ENCODE measurements around the gene CRAT. TPM values are rescaled to one million over a fixed set of nuclear protein-coding genes. Genes with fewer than 3 reads are reported as not detected.
"Not testable (repeated sequence)": the region's sequence is repeated elsewhere in the genome, so short reads cannot be mapped to it uniquely, and the experiment has no call there.

Gene CRAT
- total RNA-seq, 1 experiment from 2014 or later: 10.1 TPM

DNA sequence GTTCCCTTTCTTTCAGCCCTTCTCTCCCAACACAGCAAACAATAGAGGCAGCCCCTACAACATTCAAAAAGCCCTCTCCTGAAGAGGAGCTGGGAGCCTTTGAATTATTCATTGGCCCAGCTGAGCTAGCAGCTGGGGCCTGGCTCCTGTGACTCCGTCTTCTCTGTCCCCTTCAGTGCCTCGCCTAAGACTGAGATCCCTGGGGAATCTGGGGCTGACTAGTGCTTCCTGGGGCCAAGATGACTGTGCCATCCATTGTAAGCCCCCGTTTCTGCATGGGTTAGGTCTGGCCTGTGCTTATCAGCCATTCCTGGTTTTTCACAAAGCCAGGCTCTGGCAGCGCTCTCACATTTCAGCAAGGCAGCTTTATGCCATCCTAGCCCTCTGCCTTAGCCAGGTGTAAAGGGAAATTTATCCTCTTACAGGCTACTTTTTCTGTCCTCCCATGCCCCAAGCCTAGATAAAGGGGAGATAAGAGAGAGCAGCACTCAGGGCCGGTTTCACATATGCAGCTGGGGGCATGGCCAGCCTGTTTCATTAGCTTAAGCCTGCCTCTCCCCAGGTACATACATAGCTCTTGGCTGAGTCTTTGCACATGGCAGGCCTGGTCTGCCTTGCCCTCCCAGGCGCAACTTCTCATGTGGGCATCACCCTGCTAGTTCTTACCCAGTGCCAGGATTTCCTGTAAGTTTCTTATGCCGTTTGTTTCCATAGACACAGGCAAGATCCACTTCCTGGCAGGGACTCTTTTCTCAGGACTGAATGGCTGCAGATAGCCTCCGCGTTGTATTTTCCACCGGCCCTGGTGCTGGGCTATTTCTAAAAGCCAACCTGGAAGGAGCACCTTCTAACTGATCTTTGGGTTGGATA is 16.4 kb upstream of the CRAT start:
- Histone ChIP-seq H3K27ac (ENCODE audit: low read depth, low read length, poor library complexity, severe bottlenecking) (peak overlapping the region; percentile 63), H3K4me3 (ENCODE audit: low read depth, low read length, poor library complexity, severe bottlenecking) (no peak overlapping the region), H3K36me3 (ENCODE audit: insufficient read depth, low read length, poor library complexity, severe bottlenecking) (peaks cover 27% of the 10 kb centered on the region), H3K9me3 (ENCODE audit: low read depth, low read length, poor library complexity, severe bottlenecking) (no peaks in the 10 kb centered on the region), H3K27me3 (replicated peaks; ENCODE audit: insufficient read depth, low read depth, low read length, poor library complexity) (no peaks in the 10 kb centered on the region), H3K4me1 (ENCODE audit: insufficient read depth, low read length, poor library complexity, severe bottlenecking) (peaks cover 15% of the 10 kb centered on the region)
- no TSS peak for BruUV-seq (replicated peaks)
- intact Hi-C loops (cut with micrococcal nuclease; ENCODE audit: unreplicated experiment): loop anchor here (2.0 kb wide), 1 partner anchor 16 kb away; the partner anchor contains the start of genes CRAT and PTPA
- peak; percentile 95 for DNase-seq (ENCODE audit: low spot score)
- CTCF ChIA-PET: interaction anchor here (1.0 kb wide), 1 partner anchor 513 kb away, joined by 5 read pairs; no protein-coding TSS in a partner anchor
- no peak for TF ChIP-seq EZH2 (IDR thresholded peaks at IDR 0.05; ENCODE audit: borderline replicate concordance, low read depth, low read length, poor library complexity, severe bottlenecking)
- TF ChIP-seq, protein P1, sequence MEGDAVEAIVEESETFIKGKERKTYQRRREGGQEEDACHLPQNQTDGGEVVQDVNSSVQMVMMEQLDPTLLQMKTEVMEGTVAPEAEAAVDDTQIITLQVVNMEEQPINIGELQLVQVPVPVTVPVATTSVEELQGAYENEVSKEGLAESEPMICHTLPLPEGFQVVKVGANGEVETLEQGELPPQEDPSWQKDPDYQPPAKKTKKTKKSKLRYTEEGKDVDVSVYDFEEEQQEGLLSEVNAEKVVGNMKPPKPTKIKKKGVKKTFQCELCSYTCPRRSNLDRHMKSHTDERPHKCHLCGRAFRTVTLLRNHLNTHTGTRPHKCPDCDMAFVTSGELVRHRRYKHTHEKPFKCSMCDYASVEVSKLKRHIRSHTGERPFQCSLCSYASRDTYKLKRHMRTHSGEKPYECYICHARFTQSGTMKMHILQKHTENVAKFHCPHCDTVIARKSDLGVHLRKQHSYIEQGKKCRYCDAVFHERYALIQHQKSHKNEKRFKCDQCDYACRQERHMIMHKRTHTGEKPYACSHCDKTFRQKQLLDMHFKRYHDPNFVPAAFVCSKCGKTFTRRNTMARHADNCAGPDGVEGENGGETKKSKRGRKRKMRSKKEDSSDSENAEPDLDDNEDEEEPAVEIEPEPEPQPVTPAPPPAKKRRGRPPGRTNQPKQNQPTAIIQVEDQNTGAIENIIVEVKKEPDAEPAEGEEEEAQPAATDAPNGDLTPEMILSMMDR (conservative IDR thresholded peaks at IDR 0.05; ENCODE audit: low read depth, low read length): no peak
- POLR2A ChIA-PET (ENCODE audit: low non-redundant PET): no interaction called here

DNA sequence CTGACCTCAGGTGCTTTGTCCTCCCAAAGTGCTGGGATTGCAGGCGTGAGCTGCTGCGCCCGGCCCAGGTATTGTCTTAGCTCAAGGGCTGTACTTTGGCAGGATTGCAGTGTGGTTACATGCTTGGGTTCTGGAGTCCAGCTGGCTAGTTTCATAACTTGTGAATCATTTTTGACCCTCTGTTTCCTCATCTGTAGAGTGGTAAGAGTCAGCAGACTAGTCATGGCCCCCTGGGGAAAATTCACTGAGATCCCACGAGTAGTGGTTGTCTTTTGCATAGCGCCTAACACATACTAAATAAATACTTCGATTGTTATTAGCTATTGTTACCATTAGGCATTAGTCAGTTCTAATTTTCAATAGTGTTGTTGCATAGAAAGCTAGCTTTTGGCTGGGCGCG is 14.9 kb upstream of the CRAT start:
- Histone ChIP-seq H3K4me1 (ENCODE audit: insufficient read depth, low read length, poor library complexity, severe bottlenecking) (peaks cover 15% of the 10 kb centered on the region), H3K27ac (ENCODE audit: low read depth, low read length, poor library complexity, severe bottlenecking) (no peak overlapping the region), H3K27me3 (replicated peaks; ENCODE audit: insufficient read depth, low read depth, low read length, poor library complexity) (no peaks in the 10 kb centered on the region), H3K9me3 (ENCODE audit: low read depth, low read length, poor library complexity, severe bottlenecking) (no peaks in the 10 kb centered on the region), H3K36me3 (ENCODE audit: insufficient read depth, low read length, poor library complexity, severe bottlenecking) (peaks cover 20% of the 10 kb centered on the region), H3K4me3 (ENCODE audit: low read depth, low read length, poor library complexity, severe bottlenecking) (no peak overlapping the region)
- TF ChIP-seq EZH2 (IDR thresholded peaks at IDR 0.05; ENCODE audit: borderline replicate concordance, low read depth, low read length, poor library complexity, severe bottlenecking): no peak
- TF ChIP-seq, protein P1 (conservative IDR thresholded peaks at IDR 0.05; ENCODE audit: low read depth, low read length): no peak
- no TSS peak for BruUV-seq (replicated peaks)
- ChIA-PET POLR2A (ENCODE audit: low non-redundant PET) (no interaction called here), CTCF (interaction anchor here (1.1 kb wide), 1 partner anchor 14 kb away, joined by 4 read pairs; no protein-coding TSS in a partner anchor)
- DNase-seq (ENCODE audit: low spot score): no peak
- intact Hi-C loops (cut with micrococcal nuclease; ENCODE audit: unreplicated experiment): no loop called here

DNA sequence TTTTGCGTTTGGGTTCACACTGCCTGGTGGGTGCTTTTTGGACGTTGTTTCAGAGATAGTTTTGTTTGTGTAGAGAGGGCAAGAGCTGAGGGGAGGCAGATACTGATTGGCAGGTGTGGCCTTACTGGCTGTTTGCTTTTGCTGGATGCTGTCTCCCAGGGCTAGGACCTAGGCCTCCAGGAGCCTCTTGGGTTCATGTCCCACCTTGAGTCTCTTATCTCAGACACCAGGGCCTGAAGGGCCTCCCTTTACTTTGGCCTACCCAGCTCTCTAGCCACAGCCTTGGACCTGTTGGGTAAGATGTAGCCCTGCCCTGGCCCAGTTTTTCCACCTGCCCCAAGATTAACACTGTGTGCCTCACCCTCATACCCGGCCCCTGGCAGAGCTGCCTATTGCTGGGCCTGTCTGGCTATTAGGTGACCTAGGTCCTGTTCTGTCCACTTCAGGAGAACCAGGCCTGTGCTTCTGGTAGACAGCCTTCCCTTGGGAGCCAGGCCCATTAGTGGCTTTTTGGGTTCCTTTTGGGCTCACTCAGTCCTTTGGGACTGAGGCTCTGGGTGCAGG is 14.0 kb upstream of the CRAT start:
- Histone ChIP-seq H3K9me3 (ENCODE audit: low read depth, low read length, poor library complexity, severe bottlenecking) (no peaks in the 10 kb centered on the region), H3K36me3 (ENCODE audit: insufficient read depth, low read length, poor library complexity, severe bottlenecking) (peaks cover 20% of the 10 kb centered on the region), H3K27me3 (replicated peaks; ENCODE audit: insufficient read depth, low read depth, low read length, poor library complexity) (no peaks in the 10 kb centered on the region), H3K27ac (ENCODE audit: low read depth, low read length, poor library complexity, severe bottlenecking) (no peak overlapping the region), H3K4me3 (ENCODE audit: low read depth, low read length, poor library complexity, severe bottlenecking) (no peak overlapping the region), H3K4me1 (ENCODE audit: insufficient read depth, low read length, poor library complexity, severe bottlenecking) (peaks cover 15% of the 10 kb centered on the region)
- BruUV-seq (replicated peaks): no TSS peak
- DNase-seq (ENCODE audit: low spot score): no peak
- CTCF ChIA-PET: no interaction called here
- TF ChIP-seq, protein P1 (conservative IDR thresholded peaks at IDR 0.05; ENCODE audit: low read depth, low read length): no peak
- no peak for TF ChIP-seq EZH2 (IDR thresholded peaks at IDR 0.05; ENCODE audit: borderline replicate concordance, low read depth, low read length, poor library complexity, severe bottlenecking)
- POLR2A ChIA-PET (ENCODE audit: low non-redundant PET): interaction anchor here (0.7 kb wide), 1 partner anchor 629 kb away, joined by 3 read pairs; no protein-coding TSS in a partner anchor
- intact Hi-C loops (cut with micrococcal nuclease; ENCODE audit: unreplicated experiment): no loop called here

DNA sequence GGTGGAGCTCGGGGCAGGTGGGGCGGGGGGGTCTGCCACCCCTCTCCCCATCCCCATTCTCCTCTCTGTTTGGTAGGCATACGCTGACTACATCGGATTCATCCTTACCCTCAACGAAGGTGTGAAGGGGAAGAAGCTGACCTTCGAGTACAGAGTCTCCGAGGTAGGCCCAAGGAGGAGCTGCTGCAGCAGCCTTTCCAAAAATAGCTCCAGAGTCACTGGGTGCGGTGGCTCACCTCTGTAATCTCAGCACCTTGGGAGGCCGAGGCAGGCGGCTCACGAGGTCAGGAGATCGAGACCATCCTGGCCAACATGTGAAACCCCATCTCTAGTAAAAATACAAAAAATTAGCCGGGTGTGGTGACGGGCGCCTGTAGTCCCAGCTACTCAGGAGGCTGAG is 12.4 kb upstream of the CRAT start:
- DNase-seq (ENCODE audit: low spot score); H3K9me3 ChIP-seq (ENCODE audit: low read depth, low read length, poor library complexity, severe bottlenecking); intact Hi-C loops (cut with micrococcal nuclease; ENCODE audit: unreplicated experiment); BruUV-seq (replicated peaks); H3K27ac ChIP-seq (ENCODE audit: low read depth, low read length, poor library complexity, severe bottlenecking); H3K27me3 ChIP-seq (replicated peaks; ENCODE audit: insufficient read depth, low read depth, low read length, poor library complexity); POLR2A ChIA-PET (ENCODE audit: low non-redundant PET); H3K4me3 ChIP-seq (ENCODE audit: low read depth, low read length, poor library complexity, severe bottlenecking): not testable (repeated sequence)
- Histone ChIP-seq H3K36me3 (ENCODE audit: insufficient read depth, low read length, poor library complexity, severe bottlenecking) (peaks cover 13% of the 10 kb centered on the region), H3K4me1 (ENCODE audit: insufficient read depth, low read length, poor library complexity, severe bottlenecking) (peaks cover 15% of the 10 kb centered on the region)
- CTCF ChIA-PET: interaction anchor here (1.3 kb wide), 1 partner anchor 9 kb away, joined by 5 read pairs; no protein-coding TSS in a partner anchor

Data from A673 (cell line).